HG03139 (cell line): ENCODE results near the gene MTUS2.

Experiments
- ATAC-seq: cut with Tn5 transposase; IDR thresholded peaks from one replicate; pipeline ENCODE4 v1.9.1; 2021; ENCODE audit not compliant: unreplicated experiment

MTUS2 gene

GRCh38 chr13:28856287-28856686 is 36.1 kb downstream of the MTUS2 start:
- no peak for ATAC-seq

GRCh38 chr13:28859069-28859468 is 38.9 kb downstream of the MTUS2 start:
- no peak for ATAC-seq

- ATAC-seq: no peak
These were observed 39.6 kb downstream of the MTUS2 start for GRCh38 chr13:28859717-28860116.

GRCh38 chr13:28864544-28864943 is 44.4 kb downstream of the MTUS2 start:
- ATAC-seq: no peak

- no peak for ATAC-seq
These were observed 45.1 kb downstream of the MTUS2 start for GRCh38 chr13:28865149-28865744.

- ATAC-seq: no peak
These were observed 45.8 kb downstream of the MTUS2 start for GRCh38 chr13:28865951-28866350.

GRCh38 chr13:28866932-28867331 is 46.8 kb downstream of the MTUS2 start:
- ATAC-seq: no peak

- ATAC-seq: no peak
These were observed 47.4 kb downstream of the MTUS2 start for GRCh38 chr13:28867564-28867963.

GRCh38 chr13:28872427-28873176 is 52.5 kb downstream of the MTUS2 start:
- no peak for ATAC-seq

GRCh38 chr13:28875846-28876615 is 55.9 kb downstream of the MTUS2 start:
- no peak for ATAC-seq

GRCh38 chr13:28877408-28877807 is 57.3 kb downstream of the MTUS2 start:
- no peak for ATAC-seq

GRCh38 chr13:28885181-28885580 is 65.0 kb downstream of the MTUS2 start:
- no peak for ATAC-seq

- no peak for ATAC-seq
These were observed 69.1 kb downstream of the MTUS2 start for GRCh38 chr13:28889086-28889732.

GRCh38 chr13:28890712-28891111 is 70.6 kb downstream of the MTUS2 start:
- no peak for ATAC-seq

GRCh38 chr13:28918030-28918429 is 97.9 kb downstream of the MTUS2 start:
- ATAC-seq: no peak

GRCh38 chr13:28922341-28922740 is 102.2 kb downstream of the MTUS2 start:
- ATAC-seq: no peak

GRCh38 chr13:28935104-28935503 is 115.0 kb downstream of the MTUS2 start:
- no peak for ATAC-seq

- no peak for ATAC-seq
These were observed 122.8 kb downstream of the MTUS2 start for GRCh38 chr13:28942906-28943305.

- no peak for ATAC-seq
These were observed 133.7 kb downstream of the MTUS2 start for GRCh38 chr13:28953714-28954418.

- ATAC-seq: no peak
These were observed 134.2 kb downstream of the MTUS2 start for GRCh38 chr13:28954419-28954725.

GRCh38 chr13:28954810-28955209 is 134.7 kb downstream of the MTUS2 start:
- no peak for ATAC-seq
